Fibroblast of skin of right biceps (primary cell): ENCODE results near the gene PRDM15.
A peak's percentile ranks its signal among the peaks of the same experiment; 100 is the strongest.

Experiments
- DNase-seq: peaks from one replicate; pipeline ENCODE4 v3.0.0-alpha.2; 2013

PRDM15 gene

DNA sequence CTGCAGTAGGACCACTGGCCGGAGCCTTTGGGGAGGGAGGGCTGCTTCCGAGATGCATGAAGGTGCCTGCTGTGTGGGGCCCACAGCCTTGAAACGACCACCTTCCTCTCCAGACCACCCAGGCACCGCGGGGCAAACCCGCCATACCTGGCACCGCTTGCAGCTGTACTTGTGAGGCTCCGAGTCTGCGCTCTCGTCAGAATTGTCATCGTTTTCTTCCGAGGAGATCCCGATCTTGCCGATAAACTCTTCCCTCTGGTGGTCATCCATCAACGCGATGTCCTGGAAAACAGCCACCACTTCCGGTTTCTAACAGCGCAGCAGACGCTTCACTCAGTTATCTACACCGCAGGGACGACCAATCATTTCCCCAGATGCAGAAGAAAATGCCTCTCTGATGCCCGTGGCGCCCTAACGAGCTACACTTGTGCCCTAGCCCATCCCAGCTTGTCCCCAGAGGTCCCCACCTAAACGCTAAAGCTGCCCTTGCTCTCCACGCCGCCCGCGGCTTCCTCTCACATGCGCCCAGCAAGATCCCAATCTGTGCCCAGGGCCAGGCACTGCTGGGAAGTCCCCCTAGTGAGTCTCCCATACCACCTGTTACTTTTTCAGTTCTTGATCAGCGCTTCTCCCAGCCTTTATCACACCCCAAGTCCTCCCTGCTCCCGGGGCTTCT, 57.2 kb downstream of the PRDM15 start:
- DNase-seq, result no peak

- DNase-seq, result no peak
Observed at GRCh38 chr21:41821081-41821755, 57.9 kb downstream of the PRDM15 start.

DNA sequence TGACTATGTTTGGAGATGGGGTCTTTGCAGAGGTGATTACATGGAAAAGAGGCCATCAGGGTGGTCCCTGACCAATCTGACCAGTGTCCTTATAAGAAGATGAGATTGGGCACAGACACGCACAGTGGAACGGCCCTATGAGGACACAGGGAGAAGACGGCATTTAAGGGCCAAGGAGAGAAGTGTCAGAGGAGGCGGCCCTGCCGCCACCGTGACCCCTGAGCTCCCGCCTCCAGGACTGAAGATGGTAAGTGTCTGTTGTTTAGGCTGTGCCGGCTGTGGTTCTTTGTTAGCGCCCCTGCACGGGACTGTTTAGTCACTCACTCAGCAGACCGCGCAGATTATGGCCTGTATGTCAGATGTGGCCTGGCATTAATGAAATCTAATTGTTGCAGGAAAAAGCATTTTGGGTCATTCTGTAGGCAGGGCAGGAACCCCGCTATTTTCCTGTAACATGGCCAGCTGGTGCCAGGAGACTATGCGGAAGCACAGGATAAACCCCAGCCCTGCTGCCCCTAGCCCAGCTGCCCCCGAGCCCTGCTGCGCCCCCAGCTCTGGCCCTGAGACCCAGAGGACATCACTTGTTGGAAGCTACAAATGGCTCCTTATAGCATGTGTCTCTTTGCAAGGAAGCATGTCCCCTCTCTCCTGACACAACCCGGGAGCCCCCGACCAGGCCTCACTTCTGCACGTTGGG, 58.6 kb downstream of the PRDM15 start:
- DNase-seq, result no peak

GRCh38 chr21:41819856-41820281, 59.3 kb downstream of the PRDM15 start:
- DNase-seq, result no peak

GRCh38 chr21:41819236-41819855, 59.8 kb downstream of the PRDM15 start:
- no peak for DNase-seq

GRCh38 chr21:41817877-41818855, 61.0 kb downstream of the PRDM15 start:
- DNase-seq, result no peak

DNA sequence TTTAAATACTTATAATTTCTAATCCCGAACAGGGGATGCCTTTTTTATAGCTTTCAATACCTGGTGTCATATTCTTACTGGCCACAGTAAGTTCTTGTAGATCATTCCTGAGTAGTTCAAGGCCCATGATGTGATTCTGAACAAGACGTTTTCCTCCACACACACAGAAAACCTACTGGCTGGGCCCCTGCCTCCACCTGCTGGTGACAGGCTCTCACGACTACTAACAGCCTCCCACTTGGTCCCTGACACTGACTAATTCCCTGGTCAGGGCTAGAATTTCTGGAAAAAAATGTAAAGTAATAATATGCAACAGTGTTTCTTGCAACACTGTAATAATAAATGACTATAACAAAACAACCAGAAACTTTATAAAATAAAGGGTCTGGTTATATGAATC, 61.9 kb downstream of the PRDM15 start:
- peak; percentile 65 for DNase-seq

DNA sequence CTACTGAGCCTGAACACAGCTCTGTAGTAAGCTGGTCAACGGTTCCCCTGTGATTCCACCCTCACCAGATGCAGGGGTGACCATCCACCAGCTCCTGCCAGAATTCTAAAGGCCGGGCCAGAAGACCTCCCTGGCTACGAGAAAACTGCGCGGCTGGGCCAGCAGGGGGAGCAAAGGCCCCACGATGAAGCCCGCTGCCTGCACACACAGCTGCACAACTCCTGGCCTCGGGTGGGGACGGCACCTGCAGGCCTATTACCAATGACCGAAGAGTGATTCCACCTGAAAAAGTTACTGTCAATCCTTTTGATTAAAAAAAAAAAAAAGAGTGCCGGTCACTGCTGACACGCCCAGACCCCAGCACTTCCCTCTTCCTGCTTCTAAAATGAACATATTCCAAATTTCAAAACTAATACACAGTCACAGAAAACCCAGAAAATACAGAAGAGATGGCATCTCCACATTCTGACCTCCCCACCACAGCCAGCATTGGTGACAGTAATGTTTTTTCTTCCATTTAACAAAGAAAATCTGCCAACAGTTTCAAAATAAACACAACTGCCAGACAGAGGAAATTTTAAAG, 62.5 kb downstream of the PRDM15 start:
- DNase-seq, result peak; percentile 47

- no peak for DNase-seq
Observed at GRCh38 chr21:41815652-41816582, 63.2 kb downstream of the PRDM15 start.

GRCh38 chr21:41813226-41813625, 65.9 kb downstream of the PRDM15 start:
- DNase-seq, result no peak

- no peak for DNase-seq
Observed at GRCh38 chr21:41812679-41813078, 66.5 kb downstream of the PRDM15 start.

DNA sequence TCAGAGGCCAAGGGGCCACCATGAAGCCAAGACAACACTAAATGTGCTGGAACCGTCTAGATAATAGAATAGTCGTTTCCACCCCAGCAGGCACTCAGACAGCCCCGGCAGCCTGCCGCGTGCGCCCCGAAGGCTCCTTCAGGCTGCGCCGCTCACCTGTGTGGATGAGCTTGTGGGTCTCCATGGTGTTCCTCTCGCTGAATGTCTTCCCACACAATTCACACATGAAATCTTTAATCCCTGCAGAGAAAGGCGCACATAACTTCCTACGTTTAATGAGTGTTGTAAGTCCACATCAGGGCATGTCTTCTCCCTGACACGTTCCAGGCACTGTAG, 68.6 kb downstream of the PRDM15 start:
- DNase-seq, result no peak

GRCh38 chr21:41809891-41810596, 69.1 kb downstream of the PRDM15 start:
- no peak for DNase-seq

DNA sequence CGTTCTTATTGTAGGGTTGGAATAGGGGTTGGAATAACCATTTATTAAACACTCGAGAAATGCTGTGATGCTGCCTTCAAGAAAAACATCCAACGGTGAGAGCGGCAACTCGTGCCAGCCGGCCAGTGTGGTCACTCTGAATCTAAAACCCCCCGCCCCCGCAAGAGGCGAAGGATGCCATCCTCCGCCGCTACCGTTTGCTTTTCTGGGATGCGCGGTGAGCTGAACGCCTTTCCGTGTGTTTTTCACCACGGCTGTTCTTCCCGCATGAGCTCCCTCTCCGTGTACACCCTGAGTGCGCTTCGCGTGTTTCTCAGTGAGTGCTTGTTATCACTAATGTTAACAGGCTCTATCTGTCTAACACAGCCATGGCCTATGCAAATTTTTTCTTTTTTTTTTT, 70.3 kb downstream of the PRDM15 start:
- no peak for DNase-seq

DNA sequence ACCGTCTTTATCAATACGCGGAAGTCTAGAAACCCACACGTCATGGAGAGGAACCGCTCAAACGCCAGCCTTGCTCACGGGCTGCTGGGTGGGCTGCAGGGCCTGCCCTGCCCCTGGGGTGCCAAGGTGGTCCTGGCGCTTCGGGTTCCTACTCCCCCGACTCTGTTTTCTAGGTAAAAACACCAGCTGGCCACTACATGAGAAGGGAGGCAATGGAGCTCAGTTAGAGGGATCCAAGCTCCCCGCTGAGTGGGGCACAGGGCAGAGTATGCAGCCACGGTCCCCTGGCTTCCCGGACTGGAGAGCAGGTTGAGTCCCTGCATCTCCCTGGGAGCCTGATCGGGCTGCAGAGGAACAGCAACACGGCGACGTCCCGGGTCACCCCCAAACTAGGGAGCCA, 71.0 kb downstream of the PRDM15 start:
- DNase-seq, result no peak

- no peak for DNase-seq
Observed at GRCh38 chr21:41806773-41807172, 72.4 kb downstream of the PRDM15 start.

DNA sequence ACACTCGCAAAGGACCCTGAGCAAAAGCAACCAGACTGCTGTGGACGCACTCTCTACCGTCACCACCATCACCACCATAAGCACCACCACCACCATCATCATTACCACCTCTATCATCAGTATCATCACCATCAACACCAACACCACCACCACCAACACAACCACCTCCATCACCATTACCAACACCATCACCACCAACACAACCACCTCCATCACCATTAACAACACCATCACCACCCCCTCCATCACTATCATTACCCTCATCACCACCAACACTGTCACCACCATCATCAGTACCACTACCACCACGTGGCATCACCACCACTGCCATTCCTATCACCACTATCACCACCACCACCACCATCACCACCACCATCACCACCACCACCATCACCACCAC, 73.5 kb downstream of the PRDM15 start:
- no peak for DNase-seq

GRCh38 chr21:41805038-41805437, 74.1 kb downstream of the PRDM15 start:
- no peak for DNase-seq

- no peak for DNase-seq
Observed at GRCh38 chr21:41804381-41804780, 74.8 kb downstream of the PRDM15 start.

- DNase-seq, result no peak
Observed at GRCh38 chr21:41803316-41803715, 75.8 kb downstream of the PRDM15 start.
